ENCODE data around the gene SLC23A3.
A peak's percentile ranks its signal among the peaks of the same experiment; 100 is the strongest.

The SLC23A3 gene

DNA sequence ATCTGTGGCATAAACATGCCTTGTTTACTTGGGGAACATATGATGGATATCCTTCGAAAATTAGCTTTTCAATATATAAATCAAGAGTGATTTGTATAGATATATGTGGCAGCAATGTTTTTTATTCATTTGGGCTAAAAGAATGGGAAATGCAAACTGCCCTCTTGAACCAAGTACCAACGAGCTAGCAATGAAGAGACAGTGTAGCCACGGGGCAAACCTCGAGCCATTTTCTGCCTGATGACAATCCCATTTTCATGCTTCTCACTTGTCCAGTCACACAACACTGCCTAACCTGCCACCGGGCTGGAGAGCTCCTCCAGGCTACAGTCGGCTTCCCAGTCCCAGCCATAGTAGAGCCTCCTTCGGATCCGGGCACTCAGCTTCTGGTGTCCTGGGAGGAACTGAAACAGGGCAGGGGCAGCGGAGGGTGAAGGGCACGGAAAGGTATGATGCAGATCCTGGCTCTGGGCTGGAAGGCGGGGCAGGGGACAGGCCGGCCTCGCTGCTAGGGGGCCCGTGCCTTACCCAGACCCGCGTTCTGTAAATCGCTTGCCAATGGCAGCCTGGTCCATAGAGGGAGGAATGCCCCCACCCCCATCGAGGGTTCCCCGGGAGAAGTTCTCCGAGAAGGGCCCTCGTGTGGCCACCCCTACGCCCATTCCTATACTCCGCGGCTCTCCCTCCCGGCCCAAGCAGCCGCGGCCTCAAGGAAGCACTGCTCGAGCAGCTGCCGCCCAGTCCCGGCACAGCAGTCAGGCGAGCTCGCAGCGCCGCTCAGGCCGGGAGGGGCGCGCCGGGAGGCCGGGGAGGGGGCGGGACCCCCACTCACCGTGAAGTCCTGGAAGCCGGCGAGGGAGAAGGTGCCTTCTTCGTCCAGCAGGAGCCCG lies 6.3 kb upstream of the SLC23A3 start:
- DNase-seq: peak; percentile 41

DNA sequence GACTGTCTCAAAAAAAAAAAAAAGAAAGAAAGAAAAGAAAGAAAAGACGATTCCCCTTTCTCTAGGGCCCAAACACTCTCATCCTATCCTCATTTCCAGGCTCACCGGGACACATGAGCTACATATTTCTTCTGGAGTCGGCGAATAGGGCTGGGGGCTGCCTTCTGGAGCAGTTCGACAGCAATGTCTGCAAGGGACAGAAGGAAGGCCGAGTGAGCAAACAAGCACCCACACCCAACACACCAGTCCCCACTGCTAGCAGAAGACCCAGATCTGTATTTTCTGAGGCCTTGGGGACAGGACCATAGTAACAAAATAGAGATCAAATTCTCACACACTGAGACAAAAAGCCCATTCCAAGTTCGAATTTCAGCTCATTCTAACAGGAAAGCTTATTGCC lies 5.7 kb upstream of the SLC23A3 start:
- DNase-seq: no peak

DNA sequence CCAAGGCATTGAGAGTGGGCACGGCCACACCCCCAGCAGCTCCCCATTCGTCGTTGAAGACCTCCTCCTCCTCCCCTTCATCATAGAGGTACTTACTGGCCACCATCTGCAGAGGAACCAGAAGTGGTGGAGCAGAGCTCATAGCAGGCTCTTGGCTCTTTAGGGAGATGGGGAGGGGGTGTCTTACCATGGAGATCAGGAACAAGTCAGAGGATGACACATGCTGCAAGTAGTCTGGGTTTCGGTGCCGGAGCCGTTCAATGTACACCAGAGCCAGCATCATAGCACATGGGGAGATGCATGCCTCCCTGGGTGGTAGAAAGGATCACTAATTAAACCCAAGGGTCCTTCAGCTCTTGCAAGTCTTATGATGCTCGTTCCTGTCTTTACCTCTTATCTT lies 5.0 kb upstream of the SLC23A3 start:
- no peak for DNase-seq

DNA sequence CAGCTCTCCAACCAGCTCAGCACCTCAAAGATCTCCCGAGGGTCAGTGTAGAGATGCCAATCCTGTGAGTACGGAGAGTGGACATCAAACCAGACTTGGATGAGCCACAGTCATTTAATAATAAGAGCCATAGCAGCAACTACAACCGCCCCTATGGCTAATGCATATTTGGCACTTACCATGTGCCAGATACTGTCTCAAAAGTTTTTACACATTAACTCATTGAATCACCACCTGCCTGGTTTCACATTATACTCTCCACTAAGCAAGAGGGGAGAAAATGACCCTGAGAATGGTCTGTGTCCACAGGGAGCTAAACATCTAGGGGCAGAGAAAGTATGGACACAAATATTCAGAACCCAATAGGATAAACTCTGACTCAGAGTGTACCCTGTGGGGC lies 4.3 kb upstream of the SLC23A3 start:
- DNase-seq: no peak

DNA sequence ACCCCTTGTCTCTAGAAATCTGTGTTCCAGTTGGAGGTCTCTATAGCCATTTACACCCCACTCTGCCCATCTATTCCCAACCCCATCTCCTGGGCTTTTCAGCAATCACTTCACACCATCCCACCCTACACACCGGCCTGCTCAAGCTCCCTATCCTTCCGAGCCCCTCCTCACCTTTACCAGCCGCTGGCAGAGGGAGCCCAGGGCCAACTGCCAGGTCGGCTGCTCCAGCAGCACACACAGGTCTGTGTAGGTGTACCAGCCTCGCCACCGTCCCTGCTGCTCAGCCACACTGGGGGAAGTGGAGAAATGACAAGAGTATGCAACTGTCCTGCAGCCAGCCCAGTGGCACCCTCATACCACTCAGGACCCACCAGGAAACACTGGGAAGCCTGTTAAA lies 3.3 kb upstream of the SLC23A3 start:
- no peak for DNase-seq

DNA sequence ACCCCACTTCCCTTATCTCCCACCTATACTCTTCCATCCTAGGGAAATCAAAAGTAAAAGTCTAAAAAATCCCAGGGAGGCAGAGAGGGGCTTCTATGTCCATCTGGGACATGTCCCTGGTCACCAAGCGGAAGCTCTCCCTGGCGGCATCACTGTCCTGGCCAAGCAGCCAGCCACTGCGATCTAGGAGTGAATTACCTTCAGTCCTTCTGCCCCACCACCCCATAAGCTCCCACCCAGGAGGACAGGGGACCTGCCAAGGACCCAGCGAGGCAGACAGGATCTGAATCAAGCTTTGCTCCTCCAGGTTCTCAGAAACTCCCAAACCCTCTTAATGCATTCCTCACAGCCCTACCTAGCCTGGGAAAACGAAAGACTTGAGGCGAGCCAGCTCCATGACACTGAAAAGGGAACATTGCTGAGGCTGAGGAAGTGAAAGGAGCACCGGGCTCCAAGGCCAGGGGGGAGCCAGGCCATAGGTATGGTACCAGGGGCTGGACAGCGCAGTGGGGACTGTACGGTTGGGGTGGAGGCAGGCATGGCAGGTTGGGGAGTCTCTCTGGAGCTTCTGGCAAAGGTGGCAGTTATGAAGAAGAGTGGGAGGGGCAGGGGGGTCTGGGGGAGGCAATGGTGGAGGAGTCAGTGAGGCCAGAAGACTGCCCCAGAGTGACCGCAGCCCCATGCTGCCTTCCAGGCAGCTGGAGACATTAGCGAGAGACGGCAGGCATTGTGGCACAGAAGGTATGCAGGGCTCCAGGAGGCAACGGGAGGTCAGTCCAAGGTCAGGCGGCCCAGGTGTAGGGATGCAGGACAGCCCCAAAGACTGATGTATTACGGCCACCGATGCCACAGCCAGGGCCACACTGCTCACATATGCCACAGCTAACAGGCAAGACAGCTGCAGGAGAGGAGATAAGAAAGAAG lies 2.7 kb upstream of the SLC23A3 start:
- no peak for DNase-seq

DNA sequence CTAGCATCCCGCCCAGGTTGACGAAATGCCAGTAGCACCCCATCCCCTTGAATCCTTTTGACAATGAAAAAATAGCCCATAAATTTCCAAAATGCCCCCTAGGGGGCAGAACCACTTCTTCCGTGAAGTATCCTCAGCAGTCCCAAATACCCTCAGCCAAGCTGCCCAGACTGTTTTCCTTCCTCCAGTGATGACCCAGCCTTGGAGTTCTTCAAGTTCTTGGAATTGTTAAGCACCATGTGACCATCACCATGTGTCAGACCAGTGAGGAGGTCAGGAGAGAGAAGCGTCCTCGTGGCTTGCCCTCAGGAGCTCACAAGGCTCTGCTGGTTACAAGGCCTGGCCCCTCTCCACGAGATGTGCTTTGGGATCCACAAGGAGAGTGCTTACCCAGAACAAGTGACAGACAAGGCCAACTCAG lies 1.4 kb upstream of the SLC23A3 start:
- peak; percentile 61 for DNase-seq

DNA sequence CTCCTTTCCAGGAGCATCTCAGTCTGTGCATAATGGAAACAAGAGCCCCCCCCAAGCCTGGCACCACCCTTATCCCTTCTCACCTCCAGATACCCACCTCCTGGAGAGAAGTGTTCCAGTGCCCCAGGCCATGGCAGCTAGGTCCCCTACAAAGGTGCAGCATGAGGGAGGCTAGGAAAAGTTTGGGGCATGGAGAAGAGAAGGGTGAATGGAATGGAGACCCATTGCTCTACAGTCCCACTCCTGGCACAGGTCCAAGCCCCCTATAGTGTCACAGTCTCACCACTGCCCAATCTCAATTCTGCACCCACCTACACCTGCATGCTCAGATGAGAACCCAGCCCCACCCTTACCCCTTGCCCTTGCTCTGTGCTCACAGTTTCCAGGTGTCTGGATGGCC lies 897 bp downstream of the SLC23A3 start:
- DNase-seq: no peak

DNA sequence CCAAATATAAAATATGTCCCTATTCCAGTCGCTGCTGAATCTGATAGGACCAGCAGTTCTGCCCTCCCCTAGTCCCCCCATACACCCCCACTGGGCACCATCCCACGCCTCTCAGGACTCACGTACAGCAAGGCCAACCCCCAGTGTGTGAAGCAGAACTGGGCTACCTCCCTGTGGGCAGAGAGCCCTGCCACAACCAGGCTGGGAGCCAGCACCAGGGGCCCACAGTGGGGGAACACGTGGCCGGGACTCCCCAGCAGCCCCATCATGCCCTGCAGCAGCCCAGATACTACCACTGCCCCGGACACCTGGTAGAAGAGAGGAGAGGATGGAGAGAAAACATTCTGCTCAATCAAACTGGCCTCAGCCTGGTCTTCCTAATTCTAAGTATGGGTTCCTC lies 1.3 kb downstream of the SLC23A3 start:
- no peak for DNase-seq

DNA sequence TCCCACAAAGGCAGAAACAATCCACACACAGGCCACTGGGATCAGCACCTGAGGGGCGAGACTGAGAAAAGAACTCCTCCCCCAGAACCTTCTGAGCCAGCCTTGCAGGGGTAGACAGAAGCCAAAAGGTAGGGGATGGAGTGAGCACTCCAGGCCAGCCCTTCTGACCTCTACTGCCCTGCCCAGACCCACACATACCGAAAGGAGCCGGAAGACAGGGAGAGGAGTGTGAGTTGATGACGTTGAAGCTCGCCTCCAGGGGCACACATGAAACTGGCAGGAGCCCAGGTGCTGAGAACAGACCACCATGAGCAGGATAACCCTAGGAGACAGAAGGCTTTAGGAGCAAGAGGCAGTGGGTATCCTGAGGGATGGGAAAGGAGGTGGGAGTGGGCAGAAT lies 1.8 kb downstream of the SLC23A3 start:
- no peak for DNase-seq

DNA sequence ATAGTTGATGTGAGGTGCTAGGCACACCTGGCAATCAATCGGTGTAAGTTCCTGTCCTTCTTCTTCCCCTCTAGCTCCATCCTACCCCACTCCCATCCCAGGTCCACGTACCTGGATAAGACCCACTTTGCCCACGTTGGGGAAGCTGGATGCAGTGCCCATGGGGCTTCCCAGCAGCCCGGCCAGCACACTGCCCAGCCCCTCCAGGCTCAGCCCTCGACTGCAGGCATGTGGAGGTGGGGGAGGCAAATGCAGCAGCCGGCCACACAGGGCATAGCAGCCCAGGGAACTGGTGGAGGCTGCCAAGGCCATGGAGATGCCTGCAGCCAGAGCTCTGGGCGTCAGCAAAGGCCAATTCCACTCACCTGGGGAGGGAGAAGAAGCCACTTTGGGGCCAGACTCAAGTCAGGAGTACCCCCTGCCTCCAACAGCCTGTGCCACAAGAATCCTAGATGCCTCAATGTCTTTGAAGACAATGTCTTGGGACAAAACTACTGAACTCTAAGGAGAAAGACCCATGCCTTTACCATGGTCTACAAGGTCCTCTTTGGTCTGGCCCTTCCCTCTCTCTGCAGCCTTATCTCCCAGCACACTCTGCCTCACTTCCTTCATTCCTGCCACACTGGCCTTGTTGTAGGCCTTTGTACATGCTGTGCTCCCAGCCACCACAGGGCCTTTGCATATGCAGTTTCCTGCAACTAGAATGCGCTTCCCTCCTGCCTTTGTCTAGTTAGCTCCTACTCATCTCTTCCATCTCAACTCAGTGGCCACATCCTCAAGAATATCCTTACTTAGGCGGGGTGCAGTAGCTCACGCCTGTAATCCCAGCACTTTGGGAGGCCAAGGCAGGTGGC lies 4.5 kb downstream of the SLC23A3 start:
- no peak for DNase-seq

DNA sequence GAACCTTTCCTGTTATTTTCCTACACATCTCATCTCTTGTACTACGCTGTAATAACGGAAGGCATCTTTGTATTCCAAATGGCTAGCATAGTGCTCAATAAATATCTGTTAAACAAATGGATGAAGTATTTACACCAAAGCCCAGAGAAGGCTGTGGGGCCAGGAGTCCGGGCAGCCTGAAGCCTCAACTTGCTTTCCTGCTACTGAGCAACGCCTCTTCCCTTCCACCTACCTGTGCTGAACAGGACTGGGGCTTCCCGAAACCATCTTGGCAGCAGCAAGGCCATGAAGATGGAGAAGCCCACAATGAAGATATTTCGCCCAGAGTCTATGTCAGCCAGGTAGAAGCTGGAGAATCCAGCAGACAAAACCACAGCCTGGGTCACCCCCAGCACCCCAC lies 6.7 kb downstream of the SLC23A3 start:
- no peak for DNase-seq

DNA sequence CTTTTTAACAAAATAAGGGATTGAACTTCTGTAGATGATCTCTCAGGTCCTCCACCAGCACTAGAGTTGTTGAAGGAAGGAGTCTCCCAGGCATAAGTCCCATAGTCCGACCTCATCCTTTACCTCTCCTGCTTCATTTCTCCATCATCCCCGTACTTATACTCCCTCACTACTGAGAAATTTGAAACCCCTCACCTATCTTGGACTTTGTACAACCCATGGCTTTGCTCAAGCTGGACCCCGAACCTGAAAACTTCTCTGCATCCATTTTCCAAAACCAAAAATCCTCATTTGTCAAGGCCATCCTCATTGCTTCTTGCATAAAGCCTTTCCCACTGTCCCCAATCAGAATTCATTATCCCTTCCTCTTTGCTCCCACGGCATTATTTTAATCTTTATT lies 8.7 kb downstream of the SLC23A3 start:
- DNase-seq: no peak

DNA sequence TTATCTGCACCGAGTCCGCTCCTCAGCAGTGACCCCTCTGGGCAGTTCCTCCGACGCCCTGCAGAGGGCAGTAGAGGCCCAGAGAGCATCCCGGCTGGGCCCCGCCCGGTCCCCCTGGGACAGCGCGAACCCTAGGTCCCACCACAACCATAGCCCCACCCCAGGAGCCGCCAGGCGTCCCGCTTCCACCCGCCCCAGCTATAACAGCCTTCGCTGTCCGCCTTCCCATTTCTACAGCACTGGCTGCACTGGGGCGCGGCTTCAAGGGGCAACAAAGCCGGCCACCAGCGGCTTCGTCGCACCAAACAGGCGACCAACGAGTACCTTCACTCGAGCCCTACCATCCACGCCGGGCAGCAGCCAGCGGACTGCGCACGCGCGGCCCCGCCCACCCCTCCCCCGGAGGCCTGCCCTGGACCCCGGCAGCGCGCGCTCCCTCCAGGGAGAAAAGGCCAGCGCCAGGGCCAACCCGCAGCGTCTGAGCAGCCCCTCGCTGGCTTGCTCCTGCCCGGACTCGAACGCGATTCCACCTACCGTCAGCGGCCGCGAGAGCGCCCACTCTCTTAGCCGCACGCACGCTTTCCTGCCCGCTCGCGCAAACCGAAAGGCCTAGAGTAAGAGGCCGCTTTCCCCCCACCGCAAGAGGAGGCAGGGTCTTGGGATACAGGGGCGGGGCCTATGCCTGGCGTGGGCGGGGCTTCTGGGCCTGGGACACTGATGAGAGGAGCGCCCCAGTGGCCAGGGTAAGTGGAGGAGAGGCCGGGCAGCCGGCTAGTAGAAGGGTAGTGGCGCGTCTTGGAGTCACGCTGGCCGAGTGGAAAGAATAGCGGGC lies 9.4 kb downstream of the SLC23A3 start, which contains the start of gene NHEJ1:
NHEJ1 (minus strand) TSS at position 630 of the 832 bp plus-strand sequence. CDS start 2,453 bp downstream, outside the sequence.
- peak; percentile 92 for DNase-seq

DNA sequence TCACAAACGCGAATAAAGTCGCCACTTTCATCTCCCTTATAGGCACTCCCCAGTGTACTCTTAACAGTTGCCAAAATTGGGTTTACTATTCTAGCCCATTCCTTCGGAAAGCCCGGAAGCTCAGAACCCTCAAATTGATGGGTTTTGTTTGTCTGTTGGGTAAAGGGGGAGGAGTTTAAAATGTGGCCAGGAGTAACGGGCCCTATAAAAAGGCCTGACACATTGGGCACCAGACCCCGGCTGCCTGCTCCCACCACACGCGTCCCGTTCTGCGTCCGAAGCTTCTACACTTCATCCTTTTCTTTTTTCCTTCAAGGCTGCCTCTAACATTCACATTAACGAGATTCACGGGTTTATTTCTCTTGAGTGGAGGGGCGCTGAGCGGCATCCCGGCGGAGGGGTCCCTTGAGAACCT lies 10.1 kb downstream of the SLC23A3 start:
- DNase-seq: no peak

DNA sequence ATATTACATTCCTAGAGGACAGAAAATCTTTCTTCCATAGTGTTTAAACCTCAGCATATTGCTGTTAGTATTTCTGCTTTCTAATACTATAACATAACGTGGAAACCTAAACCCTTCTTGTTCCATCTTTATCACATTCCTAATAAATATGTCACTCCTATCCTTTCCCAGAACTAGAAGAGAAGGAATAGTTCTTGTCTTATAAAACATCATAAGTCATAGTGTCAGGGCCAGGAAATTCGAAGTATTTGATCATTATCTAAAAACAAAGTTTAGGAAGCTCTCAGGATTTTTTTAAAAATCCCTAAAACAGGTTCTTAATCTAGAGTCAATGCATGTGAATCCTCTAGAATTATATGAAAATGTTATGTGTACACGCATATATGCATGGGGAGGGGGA lies 11.2 kb downstream of the SLC23A3 start:
- no peak for DNase-seq

DNA sequence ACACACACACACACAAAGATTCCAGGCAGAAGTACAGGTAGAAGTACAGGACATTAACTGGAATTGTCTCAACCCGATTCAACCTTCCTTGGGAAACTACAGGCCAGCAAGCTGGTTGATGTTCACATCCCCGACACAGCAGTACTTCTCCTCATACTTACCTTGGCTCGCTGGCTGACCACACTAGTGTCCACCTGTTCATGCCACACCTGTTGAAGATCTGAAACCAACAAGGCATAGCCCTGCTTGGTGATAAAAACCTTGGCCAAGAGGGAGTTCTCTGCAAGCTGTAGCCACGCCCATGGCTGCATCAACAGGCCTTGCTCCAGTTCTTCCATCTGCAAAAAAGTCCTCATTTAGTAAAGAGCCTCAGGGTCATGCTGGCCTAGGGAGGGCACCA lies 11.8 kb downstream of the SLC23A3 start:
- DNase-seq: no peak

DNA sequence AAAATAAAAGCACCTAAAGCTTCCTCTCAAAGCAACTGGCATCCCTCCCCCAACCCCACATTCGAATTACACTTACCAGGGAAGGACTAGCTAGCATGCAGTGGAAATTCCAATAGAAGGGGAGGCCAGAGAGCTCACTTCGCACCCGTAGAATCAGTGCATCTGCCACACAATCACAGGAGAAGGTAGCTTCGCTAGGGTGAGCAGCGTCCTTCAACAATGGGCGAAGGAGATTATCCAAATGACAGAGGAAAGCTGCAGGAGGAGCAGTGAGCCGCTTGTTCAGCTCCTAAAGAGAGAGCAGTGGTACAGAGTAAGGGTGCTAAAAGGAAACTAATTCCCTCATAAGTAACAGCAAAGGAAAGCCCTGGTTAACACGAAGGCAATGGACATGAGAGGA lies 12.4 kb downstream of the SLC23A3 start:
- DNase-seq: no peak

DNA sequence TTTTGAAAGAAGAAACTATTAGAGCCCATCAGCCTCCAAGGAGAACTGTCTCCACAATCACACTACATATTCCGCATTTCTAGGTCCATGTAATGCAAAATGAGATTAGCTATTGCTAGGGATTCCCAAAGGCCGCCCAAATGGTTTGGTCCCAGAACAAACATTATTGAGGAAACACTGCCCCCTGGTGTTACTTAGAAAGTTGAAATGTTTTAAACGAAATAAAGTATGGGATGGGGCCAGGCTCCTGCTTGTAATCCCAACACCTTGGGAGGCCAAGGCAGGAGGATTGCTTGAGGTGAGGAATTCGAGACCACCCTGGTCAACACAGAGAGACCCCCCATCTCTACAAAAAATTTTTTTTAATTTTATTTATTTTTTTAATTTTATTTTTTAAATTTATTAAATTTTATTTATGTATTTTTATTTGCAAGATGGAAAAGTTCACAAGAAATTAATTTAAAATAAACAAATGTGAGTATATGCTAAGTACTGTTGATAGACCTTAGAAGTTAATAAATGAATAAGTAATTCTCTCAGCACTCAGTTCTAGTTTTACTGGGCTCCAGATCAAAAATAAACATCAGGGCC lies 14.7 kb downstream of the SLC23A3 start:
- peak; percentile 60 for DNase-seq

DNA sequence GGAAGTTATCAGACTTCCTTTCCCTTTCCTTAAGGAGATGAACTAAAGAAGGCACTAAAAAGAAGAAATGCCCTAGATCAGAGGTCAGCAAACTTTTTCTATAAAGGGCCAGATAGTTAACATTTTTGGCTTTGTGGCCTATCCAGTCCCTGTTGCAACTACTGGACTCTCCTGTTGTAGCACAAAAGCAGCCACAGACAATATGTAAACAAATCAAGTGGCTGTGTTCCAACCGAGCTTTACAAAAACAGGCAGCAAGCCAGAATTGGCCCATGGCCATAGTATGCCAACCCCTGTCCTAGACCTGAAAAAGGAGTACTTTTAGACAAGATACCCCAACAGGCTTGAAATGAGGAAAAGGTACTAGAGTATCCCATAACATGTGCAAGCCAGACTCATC lies 20.2 kb downstream of the SLC23A3 start:
- no peak for DNase-seq

DNA sequence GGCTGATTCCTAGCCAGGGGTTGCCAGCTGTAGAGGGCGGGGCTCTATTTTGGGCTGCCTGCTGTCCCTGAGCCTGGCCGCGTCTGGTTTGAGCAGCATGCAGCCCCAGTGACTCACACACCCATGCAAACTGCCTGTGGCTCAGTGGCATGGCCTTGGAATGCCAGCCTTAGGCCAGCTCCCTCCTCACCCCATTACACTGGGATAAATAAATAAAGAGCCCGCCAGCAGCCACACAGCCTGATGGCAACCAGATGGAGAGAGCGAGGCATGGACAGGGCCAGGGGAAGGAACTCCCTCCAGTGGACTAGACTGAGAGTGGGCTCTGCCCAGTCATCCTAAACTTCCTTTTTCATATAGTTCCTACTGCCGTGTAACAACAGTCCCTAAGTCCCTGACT lies 27.5 kb downstream of the SLC23A3 start:
- DNase-seq: no peak

DNA sequence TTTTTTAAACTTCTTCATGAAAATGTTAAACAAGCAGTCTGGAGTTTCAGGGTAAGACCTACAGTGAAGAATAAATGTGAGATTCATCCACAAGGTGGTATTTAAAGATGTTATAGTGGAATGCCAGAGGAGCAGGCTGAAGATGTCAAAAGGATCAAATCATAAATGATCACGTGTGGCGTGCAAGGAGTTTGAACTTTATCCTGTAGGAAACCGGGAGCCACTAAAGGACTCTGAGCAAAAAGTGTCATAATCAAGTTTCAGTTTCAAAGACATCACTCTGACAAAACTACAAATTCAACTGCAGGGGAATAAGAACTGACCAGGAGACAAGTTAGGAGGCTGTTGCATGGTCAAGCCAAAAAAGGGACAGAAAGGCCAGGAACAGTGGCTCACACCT lies 29.1 kb downstream of the SLC23A3 start:
- DNase-seq: no peak

Measured in 8988T (cell line).